SIG-M5 treated with dmso at 0.1 percent for 504 hours (cell line): ENCODE results near the gene DGAT2.
"Not testable (repeated sequence)": the region's sequence is repeated elsewhere in the genome, so short reads cannot be mapped to it uniquely, and the experiment has no call there.

Source experiments
- DNase-seq: peaks from one replicate; lab custom pipeline; 2025; ENCODE audit not compliant: unreplicated experiment; lab: John Stamatoyannopoulos, UW

Gene DGAT2

GRCh38 chr11:75768112-75768908 lies at the start of gene DGAT2:
TSS of gene DGAT2 (plus strand) at chr11:75768778. CDS start at chr11:75768992, 214 bp downstream.
- peak; percentile 67 for DNase-seq

GRCh38 chr11:75719340-75720239 lies 49.0 kb upstream of the DGAT2 start:
- DNase-seq = no peak

- no peak for DNase-seq
Observed at GRCh38 chr11:75720639-75721038, 47.9 kb upstream of the DGAT2 start.

GRCh38 chr11:75721852-75722668 lies 46.5 kb upstream of the DGAT2 start:
- DNase-seq = no peak

GRCh38 chr11:75722669-75723042 lies 45.9 kb upstream of the DGAT2 start:
- DNase-seq = no peak

- DNase-seq = no peak
Observed at GRCh38 chr11:75725547-75726320, 42.8 kb upstream of the DGAT2 start.

- no peak for DNase-seq
Observed at GRCh38 chr11:75728992-75729391, 39.6 kb upstream of the DGAT2 start.

- DNase-seq = no peak
Observed at GRCh38 chr11:75731095-75731494, 37.5 kb upstream of the DGAT2 start.

GRCh38 chr11:75733071-75733430 lies 35.5 kb upstream of the DGAT2 start:
- DNase-seq = no peak

- DNase-seq = no peak
Observed at GRCh38 chr11:75733431-75734107, 35.0 kb upstream of the DGAT2 start.

GRCh38 chr11:75734491-75735180 lies 33.9 kb upstream of the DGAT2 start:
- no peak for DNase-seq

- DNase-seq = no peak
Observed at GRCh38 chr11:75735181-75735845, 33.3 kb upstream of the DGAT2 start.

- DNase-seq = no peak
Observed at GRCh38 chr11:75737314-75737713, 31.3 kb upstream of the DGAT2 start.

GRCh38 chr11:75740681-75741080 lies 27.9 kb upstream of the DGAT2 start:
- no peak for DNase-seq

GRCh38 chr11:75743159-75743558 lies 25.4 kb upstream of the DGAT2 start:
- DNase-seq = not testable (repeated sequence)

GRCh38 chr11:75743711-75744563 lies 24.6 kb upstream of the DGAT2 start:
- no peak for DNase-seq

GRCh38 chr11:75745807-75746206 lies 22.8 kb upstream of the DGAT2 start:
- DNase-seq = no peak

- DNase-seq = not testable (repeated sequence)
Observed at GRCh38 chr11:75748729-75749273, 19.8 kb upstream of the DGAT2 start.
